Breast epithelium (tissue), 3 donors: ENCODE measurements around the gene CROCC2.

Source experiments
- POLR2A ChIP-seq: fragments of 450-650 bp; IDR thresholded peaks from one replicate; pipeline ENCODE4 v1.6.1; 2016; ENCODE audit warnings: antibody characterized with exemption, mild to moderate bottlenecking, moderate library complexity
- POLR2AphosphoS5 ChIP-seq, 3 donors: sonication (generic); formaldehyde crosslinking; IDR thresholded peaks; one replicate each; pipeline ENCODE4 v1.6.1; 2017; ENCODE audit warnings: antibody characterized with exemption in 3 of 3

- no peak for TF ChIP-seq POLR2A
- TF ChIP-seq POLR2AphosphoS5 (IDR thresholded peaks at IDR 0.05), result no peak
Observed at GRCh38 chr2:241030333-241030680, 124.2 kb downstream of the CROCC2 start.
